Measurements from ENCODE around the gene PCGF2. TPM values are rescaled to one million over a fixed set of nuclear protein-coding genes. Genes with fewer than 3 reads are reported as not detected.
"Not testable (repeated sequence)": the region's sequence is repeated elsewhere in the genome, so short reads cannot be mapped to it uniquely, and the experiment has no call there.

Gene PCGF2
- total RNA-seq, 1 donor from 2014 or later: 1.1 TPM

DNA sequence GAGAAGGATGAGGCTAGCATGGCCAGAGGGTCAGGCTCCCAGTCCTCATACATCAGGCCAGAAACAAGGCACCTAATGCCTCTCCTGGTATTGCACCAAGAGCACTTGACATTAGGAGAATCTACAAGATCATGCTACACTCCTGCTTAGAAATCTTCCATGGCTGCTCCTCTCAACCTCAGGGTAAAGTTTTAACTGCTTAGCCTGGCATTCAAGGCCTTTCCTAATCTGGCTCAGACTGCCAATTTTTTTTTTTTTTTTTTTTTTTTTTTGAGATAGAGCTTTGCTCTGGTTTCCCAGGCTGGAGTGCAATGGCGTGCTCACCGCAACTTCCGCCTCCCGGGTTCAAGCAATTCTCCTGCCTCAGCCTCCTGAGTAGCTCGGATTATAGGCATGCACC lies 43.0 kb upstream of the PCGF2 start:
- TF ChIP-seq, protein P1, sequence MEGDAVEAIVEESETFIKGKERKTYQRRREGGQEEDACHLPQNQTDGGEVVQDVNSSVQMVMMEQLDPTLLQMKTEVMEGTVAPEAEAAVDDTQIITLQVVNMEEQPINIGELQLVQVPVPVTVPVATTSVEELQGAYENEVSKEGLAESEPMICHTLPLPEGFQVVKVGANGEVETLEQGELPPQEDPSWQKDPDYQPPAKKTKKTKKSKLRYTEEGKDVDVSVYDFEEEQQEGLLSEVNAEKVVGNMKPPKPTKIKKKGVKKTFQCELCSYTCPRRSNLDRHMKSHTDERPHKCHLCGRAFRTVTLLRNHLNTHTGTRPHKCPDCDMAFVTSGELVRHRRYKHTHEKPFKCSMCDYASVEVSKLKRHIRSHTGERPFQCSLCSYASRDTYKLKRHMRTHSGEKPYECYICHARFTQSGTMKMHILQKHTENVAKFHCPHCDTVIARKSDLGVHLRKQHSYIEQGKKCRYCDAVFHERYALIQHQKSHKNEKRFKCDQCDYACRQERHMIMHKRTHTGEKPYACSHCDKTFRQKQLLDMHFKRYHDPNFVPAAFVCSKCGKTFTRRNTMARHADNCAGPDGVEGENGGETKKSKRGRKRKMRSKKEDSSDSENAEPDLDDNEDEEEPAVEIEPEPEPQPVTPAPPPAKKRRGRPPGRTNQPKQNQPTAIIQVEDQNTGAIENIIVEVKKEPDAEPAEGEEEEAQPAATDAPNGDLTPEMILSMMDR (IDR thresholded peaks at IDR 0.05; ENCODE audit: insufficient read depth, low read length, severe bottlenecking): no peak
- H3K36me3 ChIP-seq (ENCODE audit: control insufficient read depth, insufficient read depth, low read length): peaks cover 1% of the 10 kb centered on the region
- H3K4me3 ChIP-seq (ENCODE audit: low read depth, low read length): no peak overlapping the region
- no peaks in the 10 kb centered on the region for H3K27me3 ChIP-seq (ENCODE audit: control insufficient read depth, insufficient read depth, low read length)
- DNase-seq (ENCODE audit: low read depth) (no peak), FAIRE-seq (no peak)

DNA sequence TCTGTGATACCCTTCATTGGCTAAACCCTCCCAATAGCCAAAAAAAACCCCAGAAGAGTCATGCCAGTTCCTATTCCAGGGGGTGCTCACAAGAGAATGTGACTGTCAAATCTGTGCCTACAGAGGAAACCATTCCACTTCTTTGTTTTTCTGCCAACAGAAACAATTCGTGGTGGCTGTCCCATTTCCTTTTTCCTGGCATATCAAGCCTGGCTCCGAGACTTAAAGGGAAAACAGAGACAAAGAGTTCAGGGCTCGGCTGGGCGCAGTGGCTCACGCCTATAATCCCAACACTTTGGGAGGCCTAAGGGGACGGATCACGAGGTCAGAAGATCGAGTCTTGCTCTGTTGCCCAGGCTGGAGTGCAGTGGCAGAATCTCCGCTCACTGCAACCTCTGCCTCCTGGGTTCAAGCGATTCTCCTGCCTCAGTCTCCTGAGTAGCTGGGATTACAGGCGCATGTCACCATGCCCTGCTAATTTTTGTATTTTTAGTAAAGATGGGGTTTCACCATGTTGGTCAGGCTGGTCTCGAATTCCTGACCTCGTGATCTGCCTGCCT lies 42.1 kb upstream of the PCGF2 start:
- H3K27me3 ChIP-seq (ENCODE audit: control insufficient read depth, insufficient read depth, low read length); H3K36me3 ChIP-seq (ENCODE audit: control insufficient read depth, insufficient read depth, low read length); H3K4me3 ChIP-seq (ENCODE audit: low read depth, low read length); FAIRE-seq; DNase-seq (ENCODE audit: low read depth): not testable (repeated sequence)

DNA sequence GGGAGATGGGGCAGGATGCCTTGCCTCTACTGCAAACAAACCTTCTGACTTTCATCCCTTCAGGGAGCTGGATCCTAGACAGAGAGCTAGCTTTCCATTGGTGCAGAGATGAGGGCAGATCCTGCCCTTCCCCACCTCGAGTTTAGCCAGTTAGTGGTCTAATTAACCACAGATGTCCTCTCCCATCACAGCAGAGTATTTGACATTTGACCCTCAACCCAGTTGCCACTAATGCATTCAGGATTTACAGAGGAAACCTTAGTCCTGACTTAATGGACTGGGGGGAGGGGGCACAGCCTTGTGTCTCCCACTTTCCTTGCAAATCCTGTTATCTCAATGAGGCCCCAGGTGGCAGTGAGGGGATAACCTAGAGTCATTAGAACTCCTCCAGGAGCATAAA lies 41.0 kb upstream of the PCGF2 start:
- H3K27me3 ChIP-seq (ENCODE audit: control insufficient read depth, insufficient read depth, low read length): no peaks in the 10 kb centered on the region
- DNase-seq (ENCODE audit: low read depth) (no peak), FAIRE-seq (no peak)
- TF ChIP-seq, protein P1 (IDR thresholded peaks at IDR 0.05; ENCODE audit: insufficient read depth, low read length, severe bottlenecking): no peak
- H3K4me3 ChIP-seq (ENCODE audit: low read depth, low read length): no peak overlapping the region
- peaks cover 9% of the 10 kb centered on the region for H3K36me3 ChIP-seq (ENCODE audit: control insufficient read depth, insufficient read depth, low read length)

- H3K27me3 ChIP-seq (ENCODE audit: control insufficient read depth, insufficient read depth, low read length); H3K4me3 ChIP-seq (ENCODE audit: low read depth, low read length); FAIRE-seq; DNase-seq (ENCODE audit: low read depth): not testable (repeated sequence)
- peaks cover 15% of the 10 kb centered on the region for H3K36me3 ChIP-seq (ENCODE audit: control insufficient read depth, insufficient read depth, low read length)
Observed at GRCh38 chr17:38787999-38788398, 39.9 kb upstream of the PCGF2 start.

DNA sequence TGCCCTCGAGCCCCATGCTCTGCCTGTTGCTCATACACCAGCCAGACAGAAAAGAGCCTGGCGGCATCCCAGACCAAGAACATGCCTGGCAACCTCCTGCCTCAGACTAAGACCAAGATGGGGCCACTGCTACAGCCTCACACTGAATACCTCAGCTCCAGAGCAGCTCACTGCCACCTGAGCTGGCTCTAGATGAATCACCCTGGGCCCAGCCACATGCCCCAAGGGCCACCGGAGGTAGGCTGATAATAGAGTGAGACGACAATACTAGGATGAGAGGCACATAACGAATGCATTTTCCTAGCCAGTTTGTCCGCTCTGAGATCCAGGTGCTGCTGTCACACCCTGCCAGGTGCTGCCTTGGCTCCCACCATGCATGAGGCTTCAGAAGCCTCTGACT lies 38.2 kb upstream of the PCGF2 start:
- no peak for DNase-seq (ENCODE audit: low read depth)
- Histone ChIP-seq H3K27me3 (ENCODE audit: control insufficient read depth, insufficient read depth, low read length) (no peaks in the 10 kb centered on the region), H3K36me3 (ENCODE audit: control insufficient read depth, insufficient read depth, low read length) (peaks cover 22% of the 10 kb centered on the region), H3K4me3 (ENCODE audit: low read depth, low read length) (no peak overlapping the region)
- FAIRE-seq: no peak
- TF ChIP-seq, protein P1 (IDR thresholded peaks at IDR 0.05; ENCODE audit: insufficient read depth, low read length, severe bottlenecking): no peak

DNA sequence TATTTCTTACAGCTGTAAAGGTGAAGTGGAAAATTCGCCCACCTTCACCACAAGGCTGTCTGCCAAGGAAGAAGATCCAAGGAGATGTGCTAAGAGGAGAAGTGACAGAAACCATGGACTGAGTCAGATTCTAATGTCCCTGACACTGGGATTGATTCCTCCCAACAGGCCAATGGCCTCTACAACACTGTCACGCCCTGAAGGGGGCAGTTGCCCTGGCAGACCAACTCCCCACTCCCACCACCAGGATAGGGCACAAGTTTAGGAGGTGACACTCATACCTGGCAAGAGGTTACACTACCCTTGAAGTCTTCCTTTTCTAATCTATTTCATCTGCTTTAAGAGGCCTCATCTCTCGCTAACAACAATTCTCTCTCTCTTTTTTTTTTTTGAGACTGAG lies 35.1 kb upstream of the PCGF2 start:
- DNase-seq (ENCODE audit: low read depth) (no peak), FAIRE-seq (no peak)
- TF ChIP-seq, protein P1 (IDR thresholded peaks at IDR 0.05; ENCODE audit: insufficient read depth, low read length, severe bottlenecking): no peak
- Histone ChIP-seq H3K27me3 (ENCODE audit: control insufficient read depth, insufficient read depth, low read length) (no peaks in the 10 kb centered on the region), H3K4me3 (ENCODE audit: low read depth, low read length) (no peak overlapping the region), H3K36me3 (ENCODE audit: control insufficient read depth, insufficient read depth, low read length) (peaks cover 42% of the 10 kb centered on the region)

Measured in bronchial epithelial cell (primary cell).